HG03521 (cell line): ENCODE results near the gene SLC38A3.

Experiments used
- ATAC-seq: cut with Tn5 transposase; IDR thresholded peaks from one replicate; pipeline ENCODE4 v1.9.1; 2021; ENCODE audit warnings: mild to moderate bottlenecking, moderate library complexity; ENCODE audit not compliant: unreplicated experiment

Gene SLC38A3

DNA sequence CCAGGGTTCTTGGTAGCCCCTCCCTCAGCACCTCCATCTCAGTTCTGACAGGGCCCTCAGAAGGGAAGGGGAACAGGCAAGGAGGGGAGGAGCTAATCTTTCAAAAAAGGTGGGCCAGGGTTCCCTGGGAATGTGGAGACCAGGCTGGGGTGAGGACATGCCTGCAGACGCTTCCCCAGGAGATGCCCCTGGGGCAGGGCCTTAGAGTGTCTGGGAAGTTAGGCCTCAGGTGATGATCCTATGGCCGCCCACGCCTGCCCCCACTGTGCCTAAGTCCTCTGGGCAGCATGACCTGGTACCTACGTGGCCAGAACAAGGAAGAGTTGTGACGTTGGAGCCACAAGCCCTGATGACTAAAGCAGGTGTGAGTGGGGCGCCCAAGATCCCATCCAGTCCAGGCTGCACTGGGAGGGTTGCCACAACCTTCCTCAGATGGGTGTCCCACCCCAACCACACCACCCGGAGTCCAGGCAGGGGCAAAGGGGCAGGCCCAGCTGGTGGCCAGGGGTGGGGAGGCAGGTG lies 60.0 kb downstream of the SLC38A3 start:
- ATAC-seq = no peak

DNA sequence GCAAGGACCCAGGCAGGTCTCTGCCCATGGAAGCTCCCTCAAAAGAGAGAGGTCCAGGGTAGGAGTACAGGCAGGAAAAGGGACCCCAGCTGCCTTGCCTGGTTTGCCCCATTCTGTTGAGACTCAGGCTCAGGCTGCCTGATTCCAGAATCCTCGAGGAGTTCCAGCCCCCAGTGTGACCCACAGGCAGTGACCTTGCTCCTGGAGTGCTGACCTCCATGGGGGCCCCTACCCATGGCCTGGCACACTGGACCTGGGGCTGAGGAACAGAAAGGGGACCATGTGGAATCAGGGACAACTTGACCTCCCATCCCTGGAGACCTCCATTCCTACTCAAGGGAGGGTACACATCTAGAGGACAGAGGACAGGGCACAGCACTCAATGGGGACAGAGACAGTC lies 60.5 kb downstream of the SLC38A3 start:
- no peak for ATAC-seq

DNA sequence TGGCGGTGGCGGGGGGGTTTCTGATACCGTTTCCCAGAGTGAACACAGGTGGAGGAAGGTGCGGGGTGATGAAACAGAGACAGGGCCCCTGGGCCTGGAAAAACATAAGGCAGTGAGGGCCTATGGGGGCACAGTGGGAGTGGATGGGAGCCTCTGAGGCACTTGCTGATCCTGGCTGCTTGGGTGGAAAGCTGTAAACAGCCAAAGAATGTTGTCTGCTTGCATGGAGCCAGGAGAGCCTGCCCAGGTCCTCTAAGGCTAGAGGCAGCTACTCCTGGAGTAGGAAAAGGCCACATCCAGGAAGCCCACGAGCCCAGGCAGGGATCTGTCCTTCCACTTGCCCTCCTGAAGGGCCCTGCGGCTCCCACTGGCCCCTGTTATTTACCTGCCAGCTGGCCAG lies 60.9 kb downstream of the SLC38A3 start:
- ATAC-seq = no peak

DNA sequence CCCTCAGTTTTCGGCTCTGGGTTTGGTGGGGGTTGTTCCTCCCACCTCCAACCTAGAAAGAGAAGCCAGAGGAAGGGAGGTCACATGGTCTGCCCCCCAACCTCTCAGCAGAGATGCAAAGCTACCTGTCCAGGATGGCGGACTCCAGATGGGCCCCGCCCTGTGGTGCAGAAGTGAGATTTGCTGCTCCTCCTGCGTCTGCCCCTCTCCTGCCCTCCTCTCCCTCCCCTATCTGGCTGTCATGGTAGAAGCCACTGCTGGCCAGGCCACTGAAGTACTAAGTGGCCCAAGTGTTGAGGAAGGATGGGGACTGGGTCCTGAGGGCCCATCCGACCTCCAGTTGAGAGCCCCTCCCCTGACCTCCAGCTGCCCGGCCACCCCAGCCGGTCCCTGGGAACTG lies 61.8 kb downstream of the SLC38A3 start:
- no peak for ATAC-seq

DNA sequence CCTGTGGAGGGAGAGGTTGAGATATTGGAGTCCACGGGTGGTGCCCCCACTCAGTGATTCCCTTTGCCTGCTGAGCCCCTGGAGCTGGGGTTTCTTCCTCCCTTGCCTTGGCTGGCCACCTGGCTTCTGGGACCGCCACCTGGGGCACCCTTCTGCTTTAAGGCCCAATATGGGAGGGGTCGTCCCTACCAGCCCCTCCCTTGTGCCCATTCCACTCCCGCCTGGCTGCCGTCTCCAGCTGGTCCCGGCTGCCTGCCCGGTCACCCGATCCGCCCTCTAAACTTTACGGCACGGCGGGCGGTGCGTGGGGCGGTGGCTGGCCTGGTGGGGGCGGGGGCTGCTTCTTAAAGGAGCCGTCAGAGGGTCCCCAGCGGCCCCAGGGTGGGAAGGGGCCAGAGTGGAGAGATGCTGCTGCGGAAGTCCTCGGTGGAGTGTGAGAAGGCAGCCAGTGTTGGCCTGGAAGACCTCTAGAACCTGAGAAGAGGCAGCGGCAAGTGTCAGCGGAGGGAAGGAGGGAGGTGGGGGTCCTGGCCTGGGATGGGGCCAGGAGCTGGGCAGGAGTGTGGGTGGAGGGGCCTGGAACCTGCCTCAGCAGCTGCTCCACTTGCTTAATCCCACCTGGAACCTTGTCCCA lies 62.3 kb downstream of the SLC38A3 start:
- no peak for ATAC-seq

DNA sequence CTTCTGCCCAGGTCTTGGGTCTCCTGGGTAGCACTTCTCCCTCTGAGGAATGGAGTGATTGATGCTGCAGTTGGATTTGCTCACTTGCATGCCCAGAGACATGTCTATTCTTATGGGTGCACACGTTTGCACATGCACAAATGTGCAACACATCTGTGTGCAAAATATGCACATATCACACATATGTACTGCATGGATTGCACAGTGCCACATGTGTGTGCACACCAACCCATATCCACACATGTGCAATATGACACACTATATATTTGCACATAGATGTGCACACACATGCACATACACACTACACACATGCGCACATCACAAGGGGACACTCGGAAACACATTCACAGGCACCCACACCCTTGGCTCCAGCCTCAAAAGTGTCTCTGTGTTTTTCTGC lies 63.2 kb downstream of the SLC38A3 start:
- no peak for ATAC-seq

DNA sequence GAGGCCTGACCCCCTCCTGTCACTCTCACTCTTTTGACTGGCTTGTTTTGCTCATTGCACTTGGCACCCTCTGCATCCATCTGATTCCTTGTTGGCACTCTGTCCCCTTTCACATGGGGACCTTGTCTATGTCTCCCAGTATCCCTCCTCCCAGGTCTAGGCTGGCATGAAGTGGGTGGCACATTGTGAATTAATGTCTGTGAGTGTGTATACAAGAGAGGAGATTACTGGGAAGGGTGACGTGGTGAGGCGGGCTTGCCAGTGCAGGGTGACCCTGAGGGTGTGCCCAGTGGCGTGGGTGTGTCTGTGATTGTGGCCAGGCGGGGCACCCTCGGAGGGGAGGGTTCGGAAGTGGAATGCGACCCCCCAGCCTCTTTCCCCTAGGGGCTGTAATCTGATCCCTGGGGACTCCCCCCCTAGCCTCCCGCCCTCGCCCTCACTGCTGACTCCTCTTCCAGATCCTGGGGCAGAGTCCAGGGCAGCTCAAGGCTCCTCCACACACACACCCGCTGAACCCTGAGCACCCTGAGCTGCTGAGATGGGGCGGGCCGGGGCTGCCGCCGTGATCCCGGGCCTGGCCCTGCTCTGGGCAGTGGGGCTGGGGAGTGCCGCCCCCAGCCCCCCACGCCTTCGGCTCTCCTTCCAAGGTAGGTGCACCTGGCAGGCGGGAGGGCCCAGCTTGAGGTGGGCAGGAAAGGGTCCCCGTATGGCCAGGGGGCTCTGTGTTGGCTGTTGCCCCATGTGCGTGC lies 63.8 kb downstream of the SLC38A3 start, which contains the start of gene SEMA3B:
Gene SEMA3B, plus strand, starts transcription at position 445 of the 749 bp plus-strand sequence. Its CDS starts 94 bp downstream, at position 539.
- no peak for ATAC-seq

DNA sequence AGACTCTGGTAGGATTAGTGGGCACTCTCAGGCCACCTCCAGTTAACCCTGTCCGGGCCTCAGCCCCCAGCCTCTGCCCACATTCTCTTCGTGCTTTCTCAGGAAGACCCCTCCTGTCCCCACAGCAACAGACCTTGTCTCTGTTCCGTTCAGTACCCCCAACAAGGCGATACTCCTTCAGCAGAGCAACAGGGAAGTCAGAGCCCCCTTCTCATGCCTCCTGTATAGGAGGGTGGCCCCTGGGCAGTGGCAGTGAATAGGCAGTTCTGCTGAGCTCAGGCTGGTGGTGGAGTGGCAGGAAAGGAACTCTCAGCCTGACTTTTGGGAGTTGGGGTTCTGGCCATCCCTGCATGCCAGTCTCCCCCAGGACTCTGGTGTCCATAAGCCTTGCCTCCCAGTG lies 64.4 kb downstream of the SLC38A3 start:
- no peak for ATAC-seq

DNA sequence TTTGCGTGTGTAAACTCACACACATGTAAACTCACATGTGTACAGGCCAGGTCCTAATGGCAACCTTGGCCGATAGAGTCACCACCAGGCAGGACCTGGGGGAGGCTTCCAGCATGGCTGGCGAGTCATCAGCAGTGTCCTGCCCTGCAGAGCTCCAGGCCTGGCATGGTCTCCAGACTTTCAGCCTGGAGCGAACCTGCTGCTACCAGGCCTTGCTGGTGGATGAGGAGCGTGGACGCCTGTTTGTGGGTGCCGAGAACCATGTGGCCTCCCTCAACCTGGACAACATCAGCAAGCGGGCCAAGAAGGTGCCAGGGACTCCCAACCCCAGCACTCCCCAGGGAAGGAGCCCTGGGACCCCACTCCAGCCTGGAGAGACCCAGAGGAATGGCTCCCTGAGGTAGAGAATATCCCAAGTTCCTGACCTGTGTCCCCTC lies 64.9 kb downstream of the SLC38A3 start:
- no peak for ATAC-seq

DNA sequence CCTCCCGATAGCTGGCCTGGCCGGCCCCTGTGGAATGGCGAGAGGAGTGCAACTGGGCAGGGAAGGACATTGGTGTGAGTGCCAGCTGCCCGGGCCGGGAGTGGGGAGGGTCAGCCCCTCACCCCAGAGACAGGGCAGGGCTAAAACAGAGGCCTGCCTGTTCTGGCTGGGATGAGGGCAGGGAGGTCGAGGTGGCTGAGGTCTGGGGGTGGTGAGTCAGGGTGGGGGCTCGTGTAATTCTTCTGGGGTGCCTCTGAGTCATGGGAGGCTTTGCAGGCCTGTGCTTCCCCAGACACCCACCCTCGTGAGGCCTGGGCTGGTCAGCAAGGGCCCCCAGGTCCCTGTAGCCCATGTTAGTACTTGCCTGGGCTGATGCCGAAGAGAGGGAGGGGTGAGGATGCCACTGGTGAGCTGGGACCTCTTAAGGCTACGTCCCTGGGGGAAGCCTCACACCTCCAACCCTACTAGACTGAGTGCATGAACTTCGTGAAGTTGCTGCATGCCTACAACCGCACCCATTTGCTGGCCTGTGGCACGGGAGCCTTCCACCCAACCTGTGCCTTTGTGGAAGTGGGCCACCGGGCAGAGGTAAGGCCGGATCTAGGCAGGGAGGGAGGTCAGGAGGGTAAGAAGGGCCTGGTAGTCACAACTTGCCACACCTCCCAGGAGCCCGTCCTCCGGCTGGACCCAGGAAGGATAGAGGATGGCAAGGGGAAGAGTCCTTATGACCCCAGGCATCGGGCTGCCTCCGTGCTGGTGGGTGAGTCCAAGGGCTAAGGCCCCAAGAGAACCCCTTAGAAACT lies 65.6 kb downstream of the SLC38A3 start:
- ATAC-seq = no peak
